HG02938 (cell line): ENCODE measurements around the gene CSTF3.

Source experiments
- ATAC-seq: cut with Tn5 transposase; IDR thresholded peaks from one replicate; pipeline ENCODE4 v1.9.1; 2021; ENCODE audit warnings: mild to moderate bottlenecking, moderate library complexity; ENCODE audit not compliant: unreplicated experiment

CSTF3 gene

GRCh38 chr11:33045551-33046255 is 115.6 kb downstream of the CSTF3 start:
- no peak for ATAC-seq

- ATAC-seq, result no peak
Observed at GRCh38 chr11:33044285-33044756, 117.0 kb downstream of the CSTF3 start.

- no peak for ATAC-seq
Observed at GRCh38 chr11:33043221-33043830, 118.0 kb downstream of the CSTF3 start.

- ATAC-seq, result no peak
Observed at GRCh38 chr11:33040862-33041453, 120.3 kb downstream of the CSTF3 start.

- ATAC-seq, result peak; percentile 28
Observed at GRCh38 chr11:33040033-33040861, 121.0 kb downstream of the CSTF3 start.

GRCh38 chr11:33039274-33040032 is 121.8 kb downstream of the CSTF3 start, which contains the start of gene TCP11L1:
TSS of gene TCP11L1 (plus strand) at chr11:33039572. CDS start at chr11:33043774, 4,202 bp downstream.
- peak; percentile 75 for ATAC-seq

GRCh38 chr11:33035011-33035410 is 126.3 kb downstream of the CSTF3 start:
- ATAC-seq, result no peak
